Endothelial cell of umbilical vein (primary cell): ENCODE measurements around the gene CTIF. TPM values are rescaled to one million over a fixed set of nuclear protein-coding genes. Genes with fewer than 3 reads are reported as not detected.

Experiments
- BruUV-seq: library from RNA; stranded (reverse); fragments of 400-500 nt; replicated peaks from 2 replicates; lab custom pipeline; 2021; lab: Mats Ljungman, UMichigan
- CTCF ChIA-PET: fragments of 300-600, 350-600 bp; sonication (Branson Sonifier 250); formaldehyde crosslinking; loops from one replicate; lab custom pipeline; 2021; ENCODE audit warnings: antibody characterized with exemption, inconsistent platforms; lab: Charles Lee
- POLR2A ChIA-PET: fragments of 300-600, 350-600 bp; sonication (Branson Sonifier 250); formaldehyde crosslinking; loops from one replicate; lab custom pipeline; 2021; ENCODE audit warnings: antibody characterized with exemption, inconsistent platforms; lab: Charles Lee
- DNase-seq: peaks from one replicate; pipeline ENCODE4 v3.0.0-alpha.2; 2011; ENCODE audit warnings: low read depth, low spot score
- FAIRE-seq: peaks from 2 replicates; lab custom pipeline; 2011; peaks lifted over from hg19 to GRCh38; lab: Jason Lieb, UNC
- H2AFZ ChIP-seq: 2 replicates; pipeline ENCODE4 v1.6.0; 2012; ENCODE audit warnings: low read depth, low read length, control low read depth, inconsistent platforms
- H3K27ac ChIP-seq: 2 replicates; pipeline ENCODE4 v1.5.1; 2011; ENCODE audit warnings: low read depth, mild to moderate bottlenecking, control low read depth, low read length, moderate library complexity; ENCODE audit not compliant: insufficient read depth
- H3K27me3 ChIP-seq, 2 experiments: 2 replicates each; pipeline versions ENCODE4 v1.6.0 to v1.6.1; 2011; ENCODE audit warnings: low read length in 2 of 2, mixed read lengths in 1 of 2; ENCODE audit not compliant: control insufficient read depth in 2 of 2, insufficient read depth in 2 of 2
- H3K36me3 ChIP-seq, 2 experiments: 2 replicates in 1 of 2; 3 replicates in 1 of 2; pipeline ENCODE4 v1.5.1; 2011; ENCODE audit warnings: low read length in 2 of 2, mild to moderate bottlenecking in 1 of 2, moderate library complexity in 1 of 2; ENCODE audit not compliant: control insufficient read depth in 2 of 2, insufficient read depth in 2 of 2; ENCODE audit errors: extremely low read depth in 1 of 2
- H3K4me1 ChIP-seq: 3 replicates; pipeline ENCODE4 v1.5.1; 2011; ENCODE audit warnings: mild to moderate bottlenecking, low read length; ENCODE audit not compliant: control insufficient read depth, insufficient read depth; ENCODE audit errors: extremely low read depth
- H3K4me2 ChIP-seq: 2 replicates; pipeline ENCODE4 v1.6.1; 2011; ENCODE audit warnings: low read length, control low read depth, mixed read lengths; ENCODE audit not compliant: insufficient read depth
- H3K4me3 ChIP-seq, 3 experiments: fragments of 200-600 bp in 1 of 3; sonication (generic), shearing (Covaris generic) in 1 of 3; replicated peaks in 1 of 3; 2 replicates each; pipeline ENCODE4 v1.5.1; 2011 to 2016; ENCODE audit warnings: control low read depth in 3 of 3, low read length in 3 of 3, mild to moderate bottlenecking in 2 of 3, inconsistent platforms in 1 of 3, low read depth in 1 of 3, moderate library complexity in 1 of 3; ENCODE audit not compliant: insufficient read depth in 1 of 3
- H3K79me2 ChIP-seq: 2 replicates; pipeline ENCODE4 v1.6.0; 2012; ENCODE audit warnings: low read length, inconsistent platforms; ENCODE audit not compliant: control insufficient read depth, insufficient read depth
- H3K9ac ChIP-seq: replicated peaks from 2 replicates; pipeline ENCODE3; 2011; ENCODE audit warnings: low read length, control low read depth; ENCODE audit not compliant: insufficient read depth; ENCODE audit errors: extremely low read depth
- H3K9me1 ChIP-seq: replicated peaks from 3 replicates; pipeline ENCODE4 v1.6.0; 2011; ENCODE audit warnings: mild to moderate bottlenecking, low read length; ENCODE audit not compliant: control insufficient read depth, insufficient read depth; ENCODE audit errors: extremely low read depth
- H3K9me3 ChIP-seq: replicated peaks from 2 replicates; pipeline ENCODE4 v1.5.1; 2012; ENCODE audit warnings: low read length, inconsistent platforms; ENCODE audit not compliant: control insufficient read depth, insufficient read depth
- H4K20me1 ChIP-seq: replicated peaks from 2 replicates; pipeline ENCODE3; 2011; ENCODE audit warnings: mild to moderate bottlenecking, low read length; ENCODE audit not compliant: control insufficient read depth, insufficient read depth; ENCODE audit errors: extremely low read depth
- CTCF ChIP-seq, 2 donors: IDR thresholded peaks; 1 replicate in 1 of 2; 2 replicates in 1 of 2; pipeline ENCODE4 v1.5.1; 2011; ENCODE audit warnings: low read length in 2 of 2, mild to moderate bottlenecking in 2 of 2, moderate library complexity in 2 of 2, control low read depth in 1 of 2, inconsistent platforms in 1 of 2, low read depth in 1 of 2; ENCODE audit not compliant: insufficient read depth in 1 of 2; ENCODE audit errors: extremely low read depth in 1 of 2
- EZH2 ChIP-seq: IDR thresholded peaks from 2 replicates; pipeline ENCODE4 v1.6.1; 2012; ENCODE audit warnings: borderline replicate concordance, low read depth, mild to moderate bottlenecking, moderate library complexity, low read length, inconsistent platforms; ENCODE audit not compliant: severe bottlenecking
- FOS ChIP-seq: IDR thresholded peaks from 2 replicates; pipeline ENCODE4 v1.6.1; 2011; ENCODE audit warnings: mild to moderate bottlenecking, low read length, moderate library complexity, borderline replicate concordance; ENCODE audit not compliant: insufficient read depth
- GATA2 ChIP-seq: IDR thresholded peaks from 2 replicates; pipeline ENCODE4 v1.7.0; 2011; ENCODE audit warnings: low read depth, mild to moderate bottlenecking, moderate library complexity, mixed read lengths, low read length; ENCODE audit not compliant: insufficient read length, insufficient read depth
- JUN ChIP-seq: IDR thresholded peaks from 2 replicates; pipeline ENCODE4 v1.6.1; 2011; ENCODE audit warnings: borderline replicate concordance, low read depth; ENCODE audit not compliant: insufficient read length, insufficient read depth
- MAX ChIP-seq: IDR thresholded peaks from 2 replicates; pipeline ENCODE4 v1.6.1; 2011; ENCODE audit not compliant: insufficient read depth, insufficient read length
- MYC ChIP-seq: IDR thresholded peaks from one replicate; pipeline ENCODE4 v1.6.1; 2011; ENCODE audit warnings: mild to moderate bottlenecking, low read depth, low read length
- POLR2A ChIP-seq: IDR thresholded peaks from 2 replicates; pipeline ENCODE4 v1.6.1; 2012; ENCODE audit warnings: low read depth, mild to moderate bottlenecking, control low read depth, low read length
- POLR2AphosphoS5 ChIP-seq: IDR thresholded peaks from 2 replicates; pipeline ENCODE4 v1.6.1; 2012; ENCODE audit warnings: low read depth, mild to moderate bottlenecking, control low read depth, low read length, moderate library complexity; ENCODE audit not compliant: insufficient read depth
- dilution Hi-C: fragments of 300-500 bp; cut with MboI; formaldehyde crosslinking; loops from one replicate; pipeline ENCODE4 v1.15.0; 2019; ENCODE audit warnings: low sequenced_read_pairs; ENCODE audit not compliant: extremely low pct_ligation_motif_present
- intact Hi-C: fragments of 100-400 bp; cut with micrococcal nuclease; formaldehyde crosslinking; loops from one replicate; pipeline ENCODE4 v1.10.0; 2022
- polyA plus RNA-seq, 4 experiments: library from polyadenylated mRNA; depleted of rRNA in 3 of 4; stranded (reverse) in 3 of 4; unstranded in 1 of 4; fragments of >200 nt; gene quantifications; 2 replicates each; pipeline versions ENCODE4 v1.2.1 to v1.2.3, GENCODE V29; 2011 to 2012; ENCODE audit warnings: missing spikeins in 1 of 4
- total RNA-seq: library from RNA; stranded (reverse); gene quantifications from 2 replicates; pipeline ENCODE4 v1.2.3, GENCODE V29; 2021

Gene CTIF
- total and polyA plus RNA-seq, 2 donors (not counting 3 experiments of a cell fraction or from before 2014, with no cell fraction given), result 20.9 to 57.7 TPM

GRCh38 chr18:48666613-48667012, 127.8 kb downstream of the CTIF start:
- TF ChIP-seq GATA2 (no peak), JUN (no peak), POLR2AphosphoS5 (no peak), POLR2A (no peak), MAX (no peak), EZH2 (no peak), CTCF (IDR thresholded peaks at IDR 0.05; ENCODE audit: extremely low read depth in 1 of 2, insufficient read depth in 1 of 2, low read depth in 1 of 2, low read length in 2 of 2) (no peak), FOS (no peak), MYC (no peak)
- dilution Hi-C loops, result no loop called here
- ChIA-PET CTCF (interaction anchor here (1.3 kb wide), 1 partner anchor 191 kb away, joined by 7 read pairs; no protein-coding TSS in a partner anchor), POLR2A (no interaction called here)
- Histone ChIP-seq H3K36me3 (peaks cover 0 to 14% of the 10 kb centered on the region in 2 experiments), H3K9ac (no peak overlapping the region), H3K9me1 (no peaks in the 10 kb centered on the region), H2AFZ (no peak overlapping the region), H3K9me3 (no peaks in the 10 kb centered on the region), H3K4me1 (no peaks in the 10 kb centered on the region), H3K4me2 (no peak overlapping the region), H3K79me2 (no peaks in the 10 kb centered on the region), H3K27ac (no peak overlapping the region), H3K4me3 (no peak overlapping the region), H4K20me1 (no peaks in the 10 kb centered on the region), H3K27me3 (no peaks in the 10 kb centered on the region)
- BruUV-seq, result no TSS peak
- no peak for DNase-seq
- no peak for FAIRE-seq
- intact Hi-C loops, result no loop called here
